H9 (cell line): ENCODE results near the gene KCNIP4. TPM values are rescaled to one million over a fixed set of nuclear protein-coding genes. Genes with fewer than 3 reads are reported as not detected.

Source experiments
- DNase-seq: peaks from one replicate; pipeline ENCODE4 v3.0.0-alpha.2; 2017
- H2AFZ ChIP-seq: one replicate; pipeline ENCODE4 v1.6.1; 2013; ENCODE audit warnings: mild to moderate bottlenecking, low read length, control low read depth, moderate library complexity
- H2AK5ac ChIP-seq: 2 replicates; pipeline ENCODE4 v1.6.1; 2013; ENCODE audit warnings: low read length, control low read depth, mixed read lengths; ENCODE audit not compliant: insufficient read length
- H2BK120ac ChIP-seq: one replicate; pipeline ENCODE4 v1.6.1; 2013; ENCODE audit warnings: low read depth, mild to moderate bottlenecking, low read length, control low read depth, inconsistent platforms; ENCODE audit not compliant: poor library complexity, severe bottlenecking
- H2BK12ac ChIP-seq: 2 replicates; pipeline ENCODE4 v1.6.1; 2013; ENCODE audit warnings: low read length, control low read depth, mixed read lengths, low read depth; ENCODE audit not compliant: insufficient read length
- H2BK15ac ChIP-seq: 2 replicates; pipeline ENCODE4 v1.6.1; 2013; ENCODE audit warnings: low read depth, low read length, control low read depth
- H2BK20ac ChIP-seq: one replicate; pipeline ENCODE4 v1.6.1; 2013; ENCODE audit warnings: low read depth, mild to moderate bottlenecking, low read length, control low read depth, inconsistent platforms; ENCODE audit not compliant: poor library complexity, severe bottlenecking
- H2BK5ac ChIP-seq: 2 replicates; pipeline ENCODE4 v1.6.1; 2013; ENCODE audit warnings: low read length, control low read depth, mixed read lengths; ENCODE audit not compliant: insufficient read length
- H3K14ac ChIP-seq: 2 replicates; pipeline ENCODE4 v1.6.1; 2013; ENCODE audit warnings: low read length, control low read depth; ENCODE audit not compliant: insufficient read depth
- H3K18ac ChIP-seq: 2 replicates; pipeline ENCODE4 v1.6.1; 2013; ENCODE audit warnings: low read depth, mild to moderate bottlenecking, mixed read lengths, low read length, control low read depth; ENCODE audit not compliant: insufficient read length
- H3K23ac ChIP-seq: 2 replicates; pipeline ENCODE4 v1.6.1; 2013; ENCODE audit warnings: low read length, control low read depth, mixed read lengths, low read depth; ENCODE audit not compliant: insufficient read length
- H3K23me2 ChIP-seq: 2 replicates; pipeline ENCODE4 v1.6.1; 2013; ENCODE audit warnings: low read depth, mild to moderate bottlenecking, mixed read lengths, low read length, control low read depth; ENCODE audit not compliant: insufficient read length, poor library complexity, severe bottlenecking
- H3K27ac ChIP-seq: 2 replicates; pipeline ENCODE4 v1.5.1; 2013; ENCODE audit warnings: low read length, control low read depth, mixed read lengths, low read depth; ENCODE audit not compliant: insufficient read length
- H3K27me3 ChIP-seq: 2 replicates; pipeline ENCODE4 v1.6.1; 2013; ENCODE audit warnings: low read length, control low read depth, inconsistent platforms; ENCODE audit not compliant: insufficient read depth
- H3K4ac ChIP-seq: 2 replicates; pipeline ENCODE4 v1.6.1; 2013; ENCODE audit warnings: low read depth, mild to moderate bottlenecking, control low read depth, inconsistent platforms, low read length, moderate library complexity
- H3K4me1 ChIP-seq: 2 replicates; pipeline ENCODE4 v1.6.1; 2013; ENCODE audit warnings: low read length, control low read depth, inconsistent platforms; ENCODE audit not compliant: insufficient read depth
- H3K4me2 ChIP-seq: 2 replicates; pipeline ENCODE4 v1.6.1; 2013; ENCODE audit warnings: low read length, control low read depth, mixed read lengths; ENCODE audit not compliant: insufficient read length, insufficient read depth
- H3K56ac ChIP-seq: 2 replicates; pipeline ENCODE4 v1.6.1; 2013; ENCODE audit warnings: low read depth, mild to moderate bottlenecking, mixed read lengths, low read length, control low read depth; ENCODE audit not compliant: insufficient read length
- H3K79me1 ChIP-seq: 2 replicates; pipeline ENCODE4 v1.6.1; 2013; ENCODE audit warnings: low read depth, mild to moderate bottlenecking, moderate library complexity, low read length, control low read depth, inconsistent platforms; ENCODE audit not compliant: insufficient read depth, poor library complexity, severe bottlenecking
- H3K79me2 ChIP-seq: 2 replicates; pipeline ENCODE4 v1.6.1; 2013; ENCODE audit warnings: low read length, control low read depth, inconsistent platforms; ENCODE audit not compliant: insufficient read depth
- H3K9ac ChIP-seq: 2 replicates; pipeline ENCODE4 v1.6.1; 2013; ENCODE audit warnings: low read length, control low read depth, mixed read lengths; ENCODE audit not compliant: insufficient read length; ENCODE audit errors: extremely low read depth
- H3K9me3 ChIP-seq: one replicate; pipeline ENCODE4 v1.6.1; 2013; ENCODE audit warnings: low read depth, low read length, inconsistent platforms; ENCODE audit not compliant: control insufficient read depth
- H3T11ph ChIP-seq: one replicate; pipeline ENCODE4 v1.6.1; 2013; ENCODE audit warnings: mild to moderate bottlenecking, low read length, control low read depth, inconsistent platforms
- H4K20me1 ChIP-seq: one replicate; pipeline ENCODE4 v1.6.1; 2013; ENCODE audit not compliant: control insufficient read depth, insufficient read length, insufficient read depth
- H4K5ac ChIP-seq: 2 replicates; pipeline ENCODE4 v1.6.1; 2013; ENCODE audit warnings: low read depth, mild to moderate bottlenecking, mixed read lengths, low read length, control low read depth; ENCODE audit not compliant: insufficient read length
- H4K8ac ChIP-seq: replicated peaks from 2 replicates; pipeline ENCODE4 v1.6.1; 2013; ENCODE audit warnings: low read length, control low read depth, mixed read lengths, low read depth; ENCODE audit not compliant: insufficient read length
- H4K91ac ChIP-seq: 2 replicates; pipeline ENCODE4 v1.6.1; 2013; ENCODE audit warnings: low read depth, mild to moderate bottlenecking, moderate library complexity, mixed read lengths, low read length, control low read depth; ENCODE audit not compliant: insufficient read length
- H3K27ac Mint-ChIP-seq, 3 experiments: 2 replicates in 2 of 3; 3 replicates in 1 of 3; pipeline ENCODE4 v1.8.0; 2020 to 2021; ENCODE audit warnings: mixed read lengths in 3 of 3, mild to moderate bottlenecking in 1 of 3, moderate library complexity in 1 of 3
- H3K27me3 Mint-ChIP-seq: 2 replicates; pipeline ENCODE4 v1.8.0; 2021; ENCODE audit warnings: low read depth, mild to moderate bottlenecking, moderate library complexity, mixed read lengths
- H3K36me3 Mint-ChIP-seq, 3 experiments: 2 replicates in 2 of 3; 3 replicates in 1 of 3; pipeline ENCODE4 v1.8.0; 2020 to 2021; ENCODE audit warnings: low read depth in 3 of 3, mixed read lengths in 3 of 3; ENCODE audit not compliant: insufficient read depth in 1 of 3
- H3K4me1 Mint-ChIP-seq, 2 experiments: 2 replicates each; pipeline ENCODE4 v1.8.0; 2020; ENCODE audit warnings: mixed read lengths in 2 of 2
- H3K4me3 Mint-ChIP-seq, 2 experiments: 2 replicates in 1 of 2; 3 replicates in 1 of 2; pipeline ENCODE4 v1.8.0; 2020 to 2021; ENCODE audit warnings: mild to moderate bottlenecking in 2 of 2, mixed read lengths in 2 of 2, moderate library complexity in 1 of 2
- H3K9me3 Mint-ChIP-seq, 2 experiments: 2 replicates in 1 of 2; 3 replicates in 1 of 2; pipeline ENCODE4 v1.8.0; 2020; ENCODE audit warnings: mild to moderate bottlenecking in 2 of 2, mixed read lengths in 2 of 2, moderate library complexity in 1 of 2
- total RNA-seq: library from RNA; stranded (reverse); gene quantifications from 2 replicates; pipeline ENCODE4 v1.2.1, GENCODE V29; 2021
- TF ChIP-seq, protein P1 (sequence below): fragments of 200-600 bp; sonication (generic); conservative IDR thresholded peaks from 3 replicates; pipeline ENCODE4 v1.8.0; 2021; ENCODE audit warnings: antibody characterized with exemption, mild to moderate bottlenecking

The KCNIP4 gene
- total RNA-seq, 1 experiment from 2014 or later: not detected

DNA sequence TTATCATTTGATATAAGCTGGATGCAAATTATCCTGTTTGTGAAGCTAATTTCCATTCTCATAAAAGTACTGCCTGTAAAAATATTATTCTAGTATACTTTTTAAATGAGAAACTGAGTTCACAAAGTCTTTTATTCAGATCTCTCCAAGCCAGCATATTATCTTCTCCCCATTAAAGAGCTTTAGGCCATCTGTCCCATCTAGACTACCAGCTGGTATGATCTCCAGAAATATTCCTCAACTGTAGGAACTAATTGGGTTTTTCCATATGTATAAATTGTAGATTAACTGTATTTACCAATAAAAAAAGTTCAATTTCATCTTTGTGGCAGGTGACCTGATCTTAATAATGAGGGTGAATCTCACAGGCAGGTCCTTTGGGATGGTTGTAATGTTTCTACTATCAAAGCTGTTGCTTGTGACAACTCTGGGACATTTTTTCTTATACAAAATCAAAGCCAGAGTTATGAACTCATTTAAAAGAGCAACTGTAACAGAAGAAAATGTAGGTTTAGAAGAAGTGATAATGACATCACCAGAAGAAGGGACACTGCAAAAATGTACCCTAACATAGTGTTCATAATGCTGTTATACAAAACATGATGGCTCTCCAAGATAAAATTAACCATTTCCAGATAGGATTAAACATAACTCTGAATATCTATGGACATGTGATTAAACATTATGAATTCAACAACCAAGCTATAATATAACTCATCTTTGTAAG is 132.8 kb downstream of the KCNIP4 start:
- no peak overlapping the region for H3K4ac ChIP-seq
- H3K14ac ChIP-seq: no peak overlapping the region
- H3K79me2 ChIP-seq: no peaks in the 10 kb centered on the region
- H2BK20ac ChIP-seq: no peak overlapping the region
- no peak overlapping the region for H2BK120ac ChIP-seq
- no peak overlapping the region for H3K27ac ChIP-seq
- H3K9me3 Mint-ChIP-seq: peaks cover 24 to 35% of the 10 kb centered on the region in 2 experiments
- no peaks in the 10 kb centered on the region for H4K20me1 ChIP-seq
- no peak overlapping the region for H2BK15ac ChIP-seq
- H3K23me2 ChIP-seq: no peaks in the 10 kb centered on the region
- no peak overlapping the region for H3K23ac ChIP-seq
- no peak overlapping the region for H3K4me2 ChIP-seq
- no peak overlapping the region for H2BK5ac ChIP-seq
- no peak overlapping the region for H4K8ac ChIP-seq
- no peak overlapping the region for H3K9ac ChIP-seq
- no peak overlapping the region for H3K18ac ChIP-seq
- no peak overlapping the region for H3K4me3 Mint-ChIP-seq
- H2AFZ ChIP-seq: no peak overlapping the region
- no peak overlapping the region for H2AK5ac ChIP-seq
- H3K56ac ChIP-seq: no peak overlapping the region
- no peak overlapping the region for H3K27ac Mint-ChIP-seq
- H3K36me3 Mint-ChIP-seq: peaks cover 6 to 14% (median 13%) of the 10 kb centered on the region in 3 experiments; a peak in 5 of 7 replicates
- H3K27me3 Mint-ChIP-seq: 0 out of 2 replicates have a peak, but pooled peaks cover 2% of the 10 kb centered on the region
- no peak overlapping the region for H3T11ph ChIP-seq
- no peaks in the 10 kb centered on the region for H3K79me1 ChIP-seq
- H3K4me1 ChIP-seq: no peaks in the 10 kb centered on the region
- H4K5ac ChIP-seq: no peak overlapping the region
- no peak for DNase-seq
- H3K9me3 ChIP-seq: no peaks in the 10 kb centered on the region
- H2BK12ac ChIP-seq: no peak overlapping the region
- no peaks in the 10 kb centered on the region for H3K27me3 ChIP-seq
- no peaks in the 10 kb centered on the region for H3K4me1 Mint-ChIP-seq
- no peak overlapping the region for H4K91ac ChIP-seq
- TF ChIP-seq, protein P1, sequence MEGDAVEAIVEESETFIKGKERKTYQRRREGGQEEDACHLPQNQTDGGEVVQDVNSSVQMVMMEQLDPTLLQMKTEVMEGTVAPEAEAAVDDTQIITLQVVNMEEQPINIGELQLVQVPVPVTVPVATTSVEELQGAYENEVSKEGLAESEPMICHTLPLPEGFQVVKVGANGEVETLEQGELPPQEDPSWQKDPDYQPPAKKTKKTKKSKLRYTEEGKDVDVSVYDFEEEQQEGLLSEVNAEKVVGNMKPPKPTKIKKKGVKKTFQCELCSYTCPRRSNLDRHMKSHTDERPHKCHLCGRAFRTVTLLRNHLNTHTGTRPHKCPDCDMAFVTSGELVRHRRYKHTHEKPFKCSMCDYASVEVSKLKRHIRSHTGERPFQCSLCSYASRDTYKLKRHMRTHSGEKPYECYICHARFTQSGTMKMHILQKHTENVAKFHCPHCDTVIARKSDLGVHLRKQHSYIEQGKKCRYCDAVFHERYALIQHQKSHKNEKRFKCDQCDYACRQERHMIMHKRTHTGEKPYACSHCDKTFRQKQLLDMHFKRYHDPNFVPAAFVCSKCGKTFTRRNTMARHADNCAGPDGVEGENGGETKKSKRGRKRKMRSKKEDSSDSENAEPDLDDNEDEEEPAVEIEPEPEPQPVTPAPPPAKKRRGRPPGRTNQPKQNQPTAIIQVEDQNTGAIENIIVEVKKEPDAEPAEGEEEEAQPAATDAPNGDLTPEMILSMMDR: no peak
